HG02571 (cell line): ENCODE data around the gene GMPS.
"Not testable (repeated sequence)": the region's sequence is repeated elsewhere in the genome, so short reads cannot be mapped to it uniquely, and the experiment has no call there.

Experiments
- ATAC-seq: cut with Tn5 transposase; IDR thresholded peaks from one replicate; pipeline ENCODE4 v1.9.1; 2021; ENCODE audit warnings: mild to moderate bottlenecking, moderate library complexity; ENCODE audit not compliant: unreplicated experiment

Gene GMPS

DNA sequence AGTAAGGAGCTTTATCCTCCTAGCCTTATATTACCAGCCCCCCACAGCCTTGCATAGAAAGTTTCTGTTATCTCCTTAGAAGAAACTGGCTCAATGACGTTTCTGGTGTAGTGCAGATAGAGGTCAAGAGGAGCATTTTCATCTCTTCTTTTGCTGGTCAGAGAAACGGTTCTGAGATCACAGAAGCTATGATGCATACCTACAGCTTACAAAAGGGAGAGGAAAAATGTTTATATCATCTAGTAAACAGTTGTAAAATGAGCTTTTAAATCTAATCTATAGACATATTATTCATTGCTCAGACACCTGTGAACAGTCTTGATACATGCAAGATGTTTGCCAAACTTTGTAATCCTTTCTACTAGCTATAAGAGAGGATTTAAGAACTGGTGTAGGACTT, 68.0 kb downstream of the GMPS start:
- no peak for ATAC-seq

DNA sequence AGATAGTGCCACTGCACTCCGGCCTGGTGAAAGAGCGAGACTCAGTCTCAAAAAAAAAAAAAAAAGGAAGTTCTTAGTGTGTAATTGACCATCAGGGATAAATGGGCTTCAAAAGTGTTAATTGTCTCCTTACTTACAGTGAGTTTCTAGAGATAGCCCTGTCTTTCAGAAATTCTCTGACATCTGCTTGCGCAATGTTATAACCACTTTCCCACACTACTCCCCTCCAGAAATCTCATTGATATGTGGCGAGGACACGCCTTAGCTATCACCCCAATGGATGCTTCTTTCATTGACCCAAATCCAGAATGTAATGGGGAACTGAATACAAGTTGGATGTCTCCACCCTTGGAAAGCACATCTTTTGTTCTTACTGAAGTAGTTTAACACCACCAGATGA, 70.9 kb downstream of the GMPS start:
- ATAC-seq: no peak

DNA sequence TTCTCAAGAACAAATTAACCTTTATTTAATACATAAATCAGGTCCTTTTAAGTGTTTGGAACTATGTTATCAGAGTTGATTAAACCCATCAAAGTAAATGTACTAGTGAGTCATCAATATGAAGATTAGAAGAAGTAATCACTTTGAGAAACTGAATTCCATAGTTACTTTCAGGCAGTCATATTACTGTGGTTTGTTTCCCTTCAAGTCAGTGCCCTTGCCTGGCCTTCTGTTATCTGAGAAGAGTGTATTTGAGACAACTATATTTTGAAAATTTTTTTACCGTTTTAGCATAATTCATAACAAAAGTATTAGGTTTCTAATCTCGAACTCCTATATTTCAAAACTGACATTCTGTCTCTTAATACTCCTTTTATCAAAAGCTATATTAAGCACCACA, 73.6 kb downstream of the GMPS start:
- ATAC-seq: no peak

DNA sequence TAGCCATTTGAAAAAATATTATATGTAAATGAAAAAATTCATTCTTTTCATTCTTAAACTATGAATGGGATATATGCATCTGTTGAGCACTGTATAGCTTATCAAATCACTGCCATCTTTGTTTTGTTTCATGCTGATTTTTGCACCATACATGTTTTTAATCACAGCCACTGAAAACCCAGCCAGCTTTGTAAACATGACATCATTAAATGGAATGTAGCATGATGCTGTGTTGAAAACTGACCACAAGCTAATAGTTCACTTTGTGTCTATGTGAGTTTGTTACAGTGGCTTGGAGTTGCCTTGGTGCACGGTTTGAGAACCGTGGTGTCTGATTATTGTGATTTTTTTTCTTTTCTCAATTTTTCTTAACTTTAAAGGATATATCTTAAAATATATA, 75.7 kb downstream of the GMPS start:
- no peak for ATAC-seq

DNA sequence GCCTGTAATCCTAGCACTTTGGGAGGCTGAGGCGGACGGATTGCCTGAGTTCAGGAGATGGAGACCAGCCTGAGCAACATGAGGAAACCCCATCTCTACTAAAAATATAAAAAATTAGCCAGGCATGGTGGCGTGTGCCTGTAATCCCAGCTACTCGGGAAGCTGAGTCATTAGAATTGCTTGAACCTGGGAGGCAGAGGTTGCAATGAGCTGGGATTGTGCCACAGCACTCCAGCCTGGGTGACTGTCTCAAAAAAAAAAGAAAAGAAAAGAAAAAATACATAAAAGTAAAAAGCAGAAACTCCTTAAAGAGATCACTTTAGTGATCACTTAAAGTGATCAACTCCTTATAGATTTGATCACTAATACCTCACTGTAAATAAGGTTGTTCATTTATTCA, 78.0 kb downstream of the GMPS start:
- no peak for ATAC-seq

DNA sequence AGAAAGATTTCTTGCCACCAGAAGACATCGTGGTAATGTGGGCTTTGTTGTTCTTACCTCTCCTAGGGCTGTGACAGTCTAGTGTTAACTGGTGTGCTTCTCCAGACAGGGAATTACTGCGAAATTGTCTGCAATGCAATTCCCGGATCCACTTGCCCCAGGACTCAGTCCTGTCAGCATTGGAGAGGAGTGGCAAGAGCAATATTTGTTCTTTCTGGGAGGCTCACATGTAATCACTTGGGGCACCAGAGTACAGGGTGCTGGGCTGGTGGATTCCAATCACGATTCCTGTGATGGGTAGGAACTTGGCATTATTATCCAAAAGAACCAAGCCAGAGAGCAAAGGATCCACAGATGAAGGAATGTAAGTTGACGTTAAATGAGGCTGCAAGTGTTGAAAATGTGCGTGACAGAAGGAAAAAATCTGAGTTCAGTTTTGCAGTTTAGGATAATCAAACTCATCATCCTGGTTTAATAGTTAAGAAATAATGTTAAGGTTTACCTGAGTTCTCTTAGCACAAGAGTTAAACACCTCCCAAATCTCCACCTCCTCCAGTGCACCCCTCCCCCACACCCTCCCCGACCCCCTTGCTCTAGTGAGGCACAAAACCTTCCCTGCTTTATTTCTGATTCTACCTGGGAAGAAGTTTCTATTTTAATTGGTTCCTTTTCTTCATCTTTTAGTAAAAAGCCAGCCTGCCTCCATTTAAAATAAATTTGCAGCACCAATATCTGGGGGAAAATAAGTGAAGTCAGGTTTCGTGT, 79.2 kb downstream of the GMPS start:
- ATAC-seq: no peak

DNA sequence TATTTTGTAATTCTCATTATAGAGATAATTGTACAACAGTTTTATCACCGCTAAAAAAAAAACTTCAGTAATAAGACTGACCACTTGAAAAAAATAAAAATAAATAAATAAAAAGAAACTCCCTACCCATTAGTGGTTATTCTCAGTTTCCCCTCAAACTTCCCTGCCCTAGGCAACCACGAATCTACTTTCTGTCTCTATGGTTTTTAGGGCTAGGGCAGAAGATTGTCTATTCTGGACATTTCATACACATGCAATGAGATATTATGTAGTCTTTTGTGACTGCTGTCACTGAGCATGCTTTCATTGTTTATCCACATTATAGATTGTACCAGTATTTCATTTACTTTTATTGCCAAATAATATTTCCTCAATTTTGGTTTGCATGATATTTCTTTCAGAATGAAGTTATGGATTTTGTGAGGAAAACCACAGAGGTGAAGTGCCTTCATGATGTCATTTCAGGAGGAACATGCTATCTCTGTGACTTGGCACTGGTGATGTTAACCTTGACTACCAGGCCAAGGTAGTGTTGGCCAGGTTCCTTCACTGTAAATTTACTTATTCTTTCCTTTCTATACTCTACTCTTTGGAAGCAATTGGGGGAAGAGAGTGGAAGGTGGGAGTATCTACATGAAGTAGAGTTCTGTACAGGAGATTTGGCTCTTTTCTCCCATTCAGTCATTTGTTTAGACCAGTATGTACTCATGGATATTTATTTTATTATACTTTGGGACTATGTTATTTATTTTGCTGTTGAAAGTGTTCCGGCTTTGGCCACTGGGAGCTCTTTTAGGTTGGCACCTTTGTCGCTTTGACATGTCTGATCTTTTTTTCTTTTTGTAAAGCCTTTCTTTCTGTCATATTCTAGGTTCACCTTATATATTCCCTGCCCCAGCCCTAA, 86.3 kb downstream of the GMPS start:
- ATAC-seq: no peak

DNA sequence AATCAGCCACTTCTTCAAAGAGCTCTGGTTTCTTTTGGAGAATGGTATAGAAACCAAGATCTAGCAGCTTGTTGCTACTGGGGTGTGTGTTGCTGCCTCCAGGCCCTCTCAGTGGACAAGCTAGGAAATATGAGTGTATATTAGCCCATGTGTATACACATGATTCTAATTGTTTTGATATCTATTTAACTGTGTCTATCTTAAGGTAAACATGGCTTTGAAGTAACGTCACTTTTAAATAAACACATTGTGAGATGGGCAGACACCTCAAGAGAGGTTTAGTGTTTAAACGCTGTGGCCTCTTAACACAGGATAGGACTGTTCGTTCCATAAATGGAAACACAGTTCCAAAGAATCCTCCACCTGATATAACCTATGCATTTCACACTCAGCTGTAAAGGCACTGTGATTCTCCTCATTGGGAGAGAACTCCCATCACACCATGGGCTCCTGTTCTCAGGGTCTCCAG, 87.0 kb downstream of the GMPS start:
- no peak for ATAC-seq

DNA sequence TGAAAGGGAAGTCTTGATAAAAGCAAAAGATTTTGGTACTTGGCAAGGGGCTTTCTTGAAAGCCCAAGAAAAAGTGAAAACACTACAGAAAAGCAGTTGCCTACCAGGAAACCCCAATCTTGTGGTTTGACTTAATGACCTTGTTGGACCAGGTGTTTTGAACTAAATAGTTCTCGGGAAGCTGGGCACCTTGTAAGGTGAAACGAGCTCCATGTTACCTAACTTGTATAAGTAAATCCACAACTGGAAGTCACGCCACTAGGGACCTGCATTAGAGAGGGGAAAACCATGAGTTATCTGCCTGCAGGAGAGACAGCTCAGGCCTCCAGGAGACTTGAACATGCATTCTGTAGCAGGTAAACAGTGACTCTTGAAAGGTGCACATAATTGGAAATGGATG, 88.2 kb downstream of the GMPS start:
- ATAC-seq: no peak

DNA sequence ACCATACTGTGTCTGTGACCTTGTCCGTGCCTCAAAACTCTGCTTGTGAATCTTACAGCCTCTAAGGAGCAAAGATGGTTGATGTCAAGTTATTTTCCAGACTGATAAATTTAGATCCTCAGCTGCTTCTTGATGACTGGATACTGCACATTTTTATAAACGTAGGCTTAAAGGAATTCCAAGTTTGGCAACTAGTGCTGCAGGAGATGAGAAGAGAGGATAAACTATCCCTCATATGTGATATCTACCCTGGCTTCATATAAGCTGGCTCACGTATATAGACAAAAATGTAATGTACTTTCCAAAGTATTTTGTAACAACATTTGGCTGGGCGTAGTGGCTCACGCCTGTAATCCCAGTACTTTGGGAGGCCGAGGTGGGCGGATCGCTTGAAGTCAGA, 89.6 kb downstream of the GMPS start:
- no peak for ATAC-seq

DNA sequence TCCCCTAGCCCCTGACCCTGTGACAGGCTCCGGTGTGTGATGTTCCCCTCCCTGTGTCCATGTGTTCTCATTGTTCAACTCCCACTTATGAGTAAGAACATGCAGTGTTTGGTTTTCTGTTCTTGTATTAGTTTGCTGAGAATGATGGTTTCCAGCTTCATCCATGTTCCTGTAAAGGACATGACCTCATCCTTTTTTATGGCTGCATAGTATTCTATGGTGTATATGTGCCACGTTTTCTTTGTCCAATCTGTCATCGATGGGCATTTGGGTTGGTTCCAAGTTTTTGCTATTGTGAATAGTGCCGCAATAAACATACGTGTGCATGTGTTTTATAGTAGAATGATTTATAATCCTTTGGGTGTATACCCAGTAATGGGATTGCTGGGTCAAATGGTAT, 90.6 kb downstream of the GMPS start:
- ATAC-seq: not testable (repeated sequence)

DNA sequence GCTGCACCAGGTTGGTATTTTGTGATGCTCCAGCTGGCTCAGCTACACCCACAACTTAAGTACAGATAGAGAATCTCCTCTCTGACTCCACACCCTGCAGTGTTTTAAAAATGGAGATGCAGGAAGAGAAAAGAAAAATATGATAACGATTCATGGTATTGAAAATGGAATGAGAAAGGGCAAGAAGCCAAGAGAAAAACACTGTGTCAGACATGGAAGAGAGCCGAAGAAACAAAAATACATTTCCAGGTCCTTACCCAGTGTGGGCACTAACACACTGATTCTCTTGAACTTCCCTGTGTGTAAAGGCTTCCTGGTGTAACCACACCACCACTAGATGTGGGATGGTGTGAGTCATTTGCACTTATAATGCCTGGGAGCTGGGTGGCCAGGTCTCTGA, 93.1 kb downstream of the GMPS start:
- ATAC-seq: no peak

DNA sequence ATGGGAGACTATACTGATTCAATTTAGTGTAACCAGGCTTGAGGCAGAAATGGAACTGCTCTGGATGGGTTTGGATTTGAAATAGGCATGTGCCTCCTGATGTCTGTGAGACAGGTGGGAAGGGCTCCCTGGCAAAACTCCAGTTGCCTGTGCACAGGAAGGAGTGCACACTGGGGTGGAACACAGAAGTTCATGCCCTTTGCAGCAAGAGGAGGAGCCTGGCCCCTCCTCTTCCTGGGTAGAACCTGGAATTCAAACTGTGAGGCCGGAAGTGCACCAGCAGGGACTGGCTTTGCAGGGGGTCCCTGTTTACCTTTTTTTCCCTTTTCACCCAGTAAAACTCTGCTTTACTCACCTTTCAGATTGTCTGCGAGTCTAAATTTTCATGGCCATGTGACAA, 99.9 kb downstream of the GMPS start:
- ATAC-seq: no peak

DNA sequence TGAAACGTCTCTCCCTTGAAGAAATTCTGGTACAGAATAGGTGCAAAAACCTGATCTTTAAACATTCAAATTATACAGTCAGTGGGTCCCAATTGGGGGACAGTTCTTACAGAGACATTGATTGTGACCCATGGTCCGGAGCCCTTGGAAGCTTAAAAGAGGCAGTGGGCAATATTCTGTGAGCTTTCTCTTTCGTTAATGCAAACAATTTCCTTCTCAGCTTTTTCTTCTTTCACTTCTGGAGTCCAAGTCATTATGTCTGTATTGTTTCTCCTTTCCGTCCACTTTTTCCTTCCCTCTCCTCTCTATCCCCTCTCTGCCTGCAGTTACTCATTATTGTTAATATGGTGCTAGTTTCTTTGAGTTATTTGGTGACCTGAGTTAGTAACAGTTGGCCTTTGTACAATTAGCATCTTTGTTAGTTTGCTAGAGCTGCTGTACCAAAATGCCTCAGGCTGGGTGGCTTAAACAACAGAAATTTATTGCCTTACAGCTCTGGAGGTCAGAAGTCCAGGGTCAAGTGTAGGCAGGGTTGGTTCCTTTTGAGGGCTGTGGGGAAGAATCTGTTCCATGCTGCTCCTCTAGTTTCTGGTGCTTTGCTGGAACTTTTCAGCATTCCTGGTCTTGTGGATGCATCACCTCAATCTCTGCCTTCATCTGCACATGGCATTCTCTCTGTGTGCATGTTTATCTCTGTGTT, 102.6 kb downstream of the GMPS start:
- ATAC-seq: peak; percentile 76

DNA sequence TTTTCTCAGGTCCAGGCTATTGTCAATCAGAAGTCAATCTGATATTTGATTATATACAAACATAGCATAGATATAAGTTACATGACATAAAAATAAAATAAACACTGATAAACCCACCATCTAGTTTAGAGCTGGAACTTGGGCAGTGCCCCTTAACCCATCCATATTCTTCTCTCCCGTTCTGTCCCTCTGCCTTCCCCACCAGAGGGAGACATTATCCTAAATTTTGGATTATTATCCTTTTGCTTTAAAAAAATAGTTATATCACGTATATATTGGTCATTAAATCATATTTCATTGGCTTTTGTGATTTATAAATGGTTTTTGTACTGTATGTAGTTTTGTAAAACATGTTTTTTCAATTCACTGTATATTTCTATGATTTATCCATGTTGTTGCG, 107.9 kb downstream of the GMPS start:
- no peak for ATAC-seq

DNA sequence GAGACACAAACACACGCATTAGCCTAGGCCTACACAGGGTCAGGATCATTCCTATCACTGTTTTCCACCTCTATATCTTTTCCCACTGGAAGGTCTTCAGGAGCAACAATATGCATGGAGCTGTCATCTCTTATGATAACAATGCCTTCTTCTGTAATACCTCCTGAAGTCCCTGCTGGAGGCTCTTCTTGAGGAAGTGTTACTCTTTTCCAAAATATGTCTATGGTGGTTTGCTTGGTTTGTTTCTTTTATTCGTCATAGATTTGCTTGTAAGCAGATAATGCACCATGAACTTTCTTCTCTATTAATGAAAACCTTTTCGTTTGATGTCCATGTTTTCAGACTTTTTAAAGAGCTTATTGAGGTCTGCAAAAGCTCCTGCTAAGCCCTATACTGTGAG, 109.3 kb downstream of the GMPS start:
- ATAC-seq: no peak

DNA sequence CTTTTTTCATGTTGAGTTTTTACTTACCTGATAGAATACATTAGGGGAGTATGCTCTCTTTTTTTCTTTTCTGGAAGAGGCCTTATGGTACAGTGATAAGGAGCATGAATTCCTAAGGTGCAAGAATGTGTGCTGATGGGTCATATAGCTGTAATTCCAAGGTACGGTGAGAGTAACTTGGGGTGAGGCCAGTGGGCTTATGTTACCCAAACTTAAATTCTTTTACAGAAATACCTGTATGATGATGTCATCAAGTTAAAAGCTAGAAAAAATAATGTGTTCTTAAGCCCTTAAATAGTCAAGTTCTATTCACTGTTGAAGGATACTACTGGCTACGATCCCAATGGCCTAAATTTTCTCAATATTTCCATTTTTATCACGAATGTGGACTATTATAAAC, 111.2 kb downstream of the GMPS start:
- no peak for ATAC-seq

DNA sequence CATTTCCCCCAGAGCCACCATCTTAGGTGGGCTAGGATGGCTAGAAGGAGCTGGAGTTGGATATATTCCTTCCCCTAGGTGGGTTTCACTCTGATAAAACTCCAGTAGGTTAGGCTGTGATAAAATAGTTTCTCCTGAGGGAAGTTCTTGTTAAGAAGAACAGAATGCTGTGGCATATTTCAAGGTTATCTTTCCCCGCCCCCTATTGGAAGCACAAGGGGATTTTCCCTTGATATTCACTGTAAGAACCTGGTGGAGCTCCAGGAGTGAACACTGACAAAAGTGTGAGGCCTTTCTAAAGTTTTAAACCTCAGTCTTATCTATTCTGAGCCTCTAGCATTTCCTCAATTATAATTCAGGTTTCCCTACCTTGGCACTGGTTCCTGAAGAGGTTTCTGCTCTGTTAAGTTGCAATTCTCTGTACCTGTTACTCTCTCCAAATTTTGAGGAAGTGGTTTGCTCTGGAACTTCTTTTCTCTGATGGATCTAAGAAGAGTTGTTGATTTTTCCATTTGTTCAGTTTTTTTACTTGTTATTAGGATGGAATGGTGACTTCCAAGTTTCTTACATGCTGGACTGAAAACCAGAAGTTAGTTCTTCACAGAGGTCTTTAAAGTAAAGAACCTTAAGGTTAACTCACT, 113.5 kb downstream of the GMPS start:
- no peak for ATAC-seq

DNA sequence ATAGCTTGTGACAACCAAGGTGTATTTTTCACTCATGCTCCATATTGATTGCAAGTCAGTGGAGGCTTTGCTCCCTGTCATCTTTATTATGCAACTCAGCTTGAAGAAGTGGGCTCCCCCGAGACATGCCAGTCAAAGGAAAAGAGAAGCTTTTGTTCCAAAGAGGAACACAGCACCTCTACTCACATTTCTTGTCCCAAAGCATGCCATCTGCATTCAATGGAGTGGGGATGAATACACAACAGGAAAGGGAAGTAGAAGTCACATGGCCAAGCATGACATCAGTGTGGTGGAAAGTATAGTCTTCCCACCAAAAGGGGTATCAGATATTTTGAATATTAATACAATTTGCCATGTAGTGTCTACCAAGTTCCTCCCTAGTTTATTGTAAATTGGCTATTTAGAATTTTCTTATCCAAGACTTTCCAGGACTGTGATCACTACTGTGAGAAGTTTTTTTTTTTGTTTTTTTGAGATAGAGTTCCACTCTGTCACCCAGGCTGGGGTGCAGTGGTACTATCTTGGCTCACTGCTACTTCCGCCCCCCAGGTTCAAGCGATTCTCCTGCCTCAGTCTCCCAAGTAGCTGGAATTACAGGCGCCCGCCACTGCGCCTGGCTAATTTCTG, 114.5 kb downstream of the GMPS start:
- ATAC-seq: no peak

DNA sequence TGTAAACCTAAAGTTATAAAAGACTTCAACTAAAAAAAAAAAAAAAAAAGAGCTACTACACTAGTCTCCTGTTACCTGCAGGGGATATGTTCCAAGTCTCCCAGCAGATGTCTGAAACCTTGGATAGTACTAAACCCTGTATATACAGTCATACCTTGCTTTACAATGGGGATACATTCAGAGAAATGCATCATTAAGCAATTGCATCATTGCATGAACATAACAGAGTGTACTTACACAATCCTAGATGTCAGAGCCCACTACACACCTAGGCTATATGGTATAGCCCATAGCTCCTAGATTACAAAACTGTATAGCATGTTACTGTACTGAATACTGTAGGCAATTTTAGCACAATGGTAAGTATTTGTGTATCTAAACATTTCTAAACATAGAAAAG, 119.1 kb downstream of the GMPS start:
- ATAC-seq: no peak

DNA sequence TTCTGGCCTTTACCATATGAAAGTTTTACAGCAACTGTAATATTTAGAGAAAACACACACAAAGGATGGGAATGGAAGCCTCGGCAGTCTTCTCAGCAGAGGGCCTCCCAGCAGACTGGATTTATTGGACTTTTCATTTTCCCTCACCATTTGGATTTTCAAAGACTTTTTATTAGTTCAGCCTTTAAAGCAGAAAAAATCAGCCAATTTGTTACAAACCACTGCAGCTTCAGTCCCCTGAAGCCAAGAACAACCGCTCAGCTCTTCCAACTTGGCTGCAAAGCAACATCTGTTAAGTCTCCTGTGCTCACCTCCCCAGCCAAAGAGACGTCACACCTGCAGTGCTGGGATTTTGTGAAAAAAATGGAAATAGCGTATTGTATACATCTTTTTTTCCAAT, 120.8 kb downstream of the GMPS start:
- ATAC-seq: no peak
